K562 (cell line): ENCODE results near the gene MAP3K14. TPM values are rescaled to one million over a fixed set of nuclear protein-coding genes. Genes with fewer than 3 reads are reported as not detected.

Experiments
- EP300 ChIP-seq: IDR thresholded peaks from 2 replicates; pipeline ENCODE4 v1.6.1; 2012; ENCODE audit warnings: low read length, improper control_type of control experiment
- FOXK1 ChIP-seq: sonication (generic); formaldehyde crosslinking; IDR thresholded peaks from 2 replicates; pipeline ENCODE4 v1.8.0; 2022; ENCODE audit warnings: missing genetic modification reagents, mild to moderate bottlenecking, borderline replicate concordance
- KLF10 ChIP-seq: fragments of 250-450 bp; sonication (Bioruptor Pico); IDR thresholded peaks from 2 replicates; pipeline ENCODE4 v1.6.1; 2021; ENCODE audit warnings: matching md5 sums
- LEF1 ChIP-seq: fragments of 450-650 bp; IDR thresholded peaks from 2 replicates; pipeline ENCODE4 v1.6.1; 2016; ENCODE audit warnings: mild to moderate bottlenecking
- MYNN ChIP-seq, 2 experiments: sonication (generic); formaldehyde crosslinking in 1 of 2; IDR thresholded peaks; 2 replicates each; pipeline versions ENCODE4 v1.5.0 to v1.6.1; 2016 to 2020; ENCODE audit warnings: antibody characterized with exemption in 1 of 2, missing genetic modification reagents in 1 of 2
- PCBP2 ChIP-seq: fragments of 200-400 bp; formaldehyde crosslinking; IDR thresholded peaks from 2 replicates; pipeline ENCODE4 v1.6.1; 2018; ENCODE audit warnings: low read length, low read depth, mild to moderate bottlenecking, moderate library complexity; ENCODE audit not compliant: poor library complexity, severe bottlenecking
- SMARCA4 ChIP-seq: fragments of 450-650 bp; IDR thresholded peaks from 2 replicates; pipeline ENCODE4 v1.6.1; 2016
- TARDBP ChIP-seq: fragments of 450-650 bp; IDR thresholded peaks from 2 replicates; pipeline ENCODE4 v1.6.1; 2016
- ZBTB2 ChIP-seq: fragments of 450-650 bp; IDR thresholded peaks from 2 replicates; pipeline ENCODE4 v1.6.1; 2016; ENCODE audit warnings: antibody characterized with exemption
- ZNF140 ChIP-seq: fragments of 250-450 bp; sonication (Bioruptor Pico); IDR thresholded peaks from 2 replicates; pipeline ENCODE4 v1.8.0; 2021; ENCODE audit warnings: moderate library complexity, mild to moderate bottlenecking, inconsistent platforms
- polyA plus RNA-seq, 8 experiments: library from polyadenylated mRNA; depleted of rRNA in 4 of 8; stranded (reverse) in 5 of 8; unstranded in 3 of 8; fragments of >200 nt; fragmentation: Nextera tagmentation in 2 of 8; fragmentation: Illumina TruSeq in 1 of 8; extraction: Ambion mirVana in 2 of 8; extraction: Trizol in 1 of 8; gene quantifications; 2 replicates each; pipeline versions ENCODE4 v1.2.1 to v1.2.3, GENCODE V29; 2011 to 2014; ENCODE audit warnings: inconsistent platforms in 1 of 8, missing spikeins in 1 of 8
- total RNA-seq, 7 experiments: library from RNA; depleted of rRNA in 6 of 7; stranded (reverse); fragments of >200 nt in 6 of 7; fragmentation: Illumina TruSeq in 2 of 7; extraction: Trizol in 2 of 7; gene quantifications; 2 replicates each; pipeline versions ENCODE4 v1.2.1 to v1.2.3, GENCODE V29; 2011 to 2021; ENCODE audit warnings: low replicate concordance in 1 of 7
- TF ChIP-seq, protein P1 (sequence below): fragments of 250-450 bp; sonication (Bioruptor Pico); IDR thresholded peaks from 2 replicates; pipeline ENCODE4 v1.4.0; 2020; ENCODE audit warnings: mild to moderate bottlenecking, moderate library complexity
- TF ChIP-seq, protein P2 (sequence below): fragments of 450-650 bp; IDR thresholded peaks from 2 replicates; pipeline ENCODE4 v1.6.1; 2014; ENCODE audit warnings: low read depth, mild to moderate bottlenecking, moderate library complexity, borderline replicate concordance
- TF ChIP-seq, protein P3 (sequence below): IDR thresholded peaks from 2 replicates; pipeline ENCODE4 v1.6.1; 2011; ENCODE audit not compliant: insufficient read length; ENCODE audit errors: extremely low read depth
- TF ChIP-seq, protein P4 (sequence below), 2 experiments: fragments of 450-650 bp; IDR thresholded peaks; 2 replicates each; pipeline ENCODE4 v1.6.1; 2018; ENCODE audit warnings: mild to moderate bottlenecking in 2 of 2, low read depth in 1 of 2; ENCODE audit not compliant: partially characterized antibody in 2 of 2
- TF ChIP-seq, protein P5 (sequence below): sonication (generic); formaldehyde crosslinking; IDR thresholded peaks from 2 replicates; pipeline ENCODE4 v1.9.0; 2022; ENCODE audit warnings: mild to moderate bottlenecking, missing genetic modification reagents

MAP3K14 gene
- total and polyA plus RNA-seq, 9 of the 15 experiments (the other 6 are each of a cell fraction or from before 2014, with no cell fraction given) = 0.45 to 8.7 (median 3.2) TPM

DNA sequence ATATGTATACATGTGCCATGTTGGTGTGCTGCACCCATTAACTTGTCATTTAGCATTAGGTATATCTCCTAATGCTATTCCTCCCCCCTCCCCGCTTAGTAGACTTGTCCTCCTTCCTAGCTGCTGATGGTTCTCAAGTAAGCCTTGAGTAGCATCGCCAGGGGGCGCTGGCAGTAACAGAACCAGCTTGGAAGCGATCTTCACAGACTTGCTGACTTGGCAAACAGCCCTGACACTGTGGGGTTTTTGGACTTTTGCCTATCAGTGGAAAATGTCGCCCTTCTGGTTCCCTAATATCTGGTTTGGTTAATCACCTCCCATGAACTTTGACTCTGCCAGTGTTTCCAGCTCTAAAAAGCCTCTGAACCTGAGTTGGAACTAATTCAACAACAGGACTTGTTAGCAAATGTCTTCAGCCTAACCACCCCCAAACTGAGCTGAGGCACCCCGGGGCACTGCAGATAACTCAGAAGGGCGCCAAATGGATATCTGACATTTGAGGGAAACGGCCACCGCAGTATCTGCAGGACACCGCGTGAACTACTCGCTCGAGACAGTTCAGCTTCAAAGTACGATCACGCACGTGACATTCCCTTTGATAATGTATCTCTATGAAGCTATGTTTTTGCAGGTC, 39.5 kb downstream of the MAP3K14 start (continued):
- TF ChIP-seq, protein P1, sequence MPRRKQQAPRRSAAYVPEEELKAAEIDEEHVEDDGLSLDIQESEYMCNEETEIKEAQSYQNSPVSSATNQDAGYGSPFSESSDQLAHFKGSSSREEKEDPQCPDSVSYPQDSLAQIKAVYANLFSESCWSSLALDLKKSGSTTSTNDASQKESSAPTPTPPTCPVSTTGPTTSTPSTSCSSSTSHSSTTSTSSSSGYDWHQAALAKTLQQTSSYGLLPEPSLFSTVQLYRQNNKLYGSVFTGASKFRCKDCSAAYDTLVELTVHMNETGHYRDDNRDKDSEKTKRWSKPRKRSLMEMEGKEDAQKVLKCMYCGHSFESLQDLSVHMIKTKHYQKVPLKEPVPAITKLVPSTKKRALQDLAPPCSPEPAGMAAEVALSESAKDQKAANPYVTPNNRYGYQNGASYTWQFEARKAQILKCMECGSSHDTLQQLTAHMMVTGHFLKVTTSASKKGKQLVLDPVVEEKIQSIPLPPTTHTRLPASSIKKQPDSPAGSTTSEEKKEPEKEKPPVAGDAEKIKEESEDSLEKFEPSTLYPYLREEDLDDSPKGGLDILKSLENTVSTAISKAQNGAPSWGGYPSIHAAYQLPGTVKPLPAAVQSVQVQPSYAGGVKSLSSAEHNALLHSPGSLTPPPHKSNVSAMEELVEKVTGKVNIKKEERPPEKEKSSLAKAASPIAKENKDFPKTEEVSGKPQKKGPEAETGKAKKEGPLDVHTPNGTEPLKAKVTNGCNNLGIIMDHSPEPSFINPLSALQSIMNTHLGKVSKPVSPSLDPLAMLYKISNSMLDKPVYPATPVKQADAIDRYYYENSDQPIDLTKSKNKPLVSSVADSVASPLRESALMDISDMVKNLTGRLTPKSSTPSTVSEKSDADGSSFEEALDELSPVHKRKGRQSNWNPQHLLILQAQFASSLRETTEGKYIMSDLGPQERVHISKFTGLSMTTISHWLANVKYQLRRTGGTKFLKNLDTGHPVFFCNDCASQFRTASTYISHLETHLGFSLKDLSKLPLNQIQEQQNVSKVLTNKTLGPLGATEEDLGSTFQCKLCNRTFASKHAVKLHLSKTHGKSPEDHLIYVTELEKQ = no peak
- TF ChIP-seq, protein P2, sequence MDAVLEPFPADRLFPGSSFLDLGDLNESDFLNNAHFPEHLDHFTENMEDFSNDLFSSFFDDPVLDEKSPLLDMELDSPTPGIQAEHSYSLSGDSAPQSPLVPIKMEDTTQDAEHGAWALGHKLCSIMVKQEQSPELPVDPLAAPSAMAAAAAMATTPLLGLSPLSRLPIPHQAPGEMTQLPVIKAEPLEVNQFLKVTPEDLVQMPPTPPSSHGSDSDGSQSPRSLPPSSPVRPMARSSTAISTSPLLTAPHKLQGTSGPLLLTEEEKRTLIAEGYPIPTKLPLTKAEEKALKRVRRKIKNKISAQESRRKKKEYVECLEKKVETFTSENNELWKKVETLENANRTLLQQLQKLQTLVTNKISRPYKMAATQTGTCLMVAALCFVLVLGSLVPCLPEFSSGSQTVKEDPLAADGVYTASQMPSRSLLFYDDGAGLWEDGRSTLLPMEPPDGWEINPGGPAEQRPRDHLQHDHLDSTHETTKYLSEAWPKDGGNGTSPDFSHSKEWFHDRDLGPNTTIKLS = 0 out of 2 replicates have a peak, but pooled peaks have one; percentile 40
- TF ChIP-seq PCBP2 = no peak
- TF ChIP-seq TARDBP = peak; percentile 26; the same call in 1 of the 2 replicates
- peak; percentile 72; the same call in 1 of the 2 replicates for TF ChIP-seq ZBTB2
- 0 out of 2 replicates have a peak, but pooled peaks have one; percentile 11 for TF ChIP-seq EP300
- peak; percentile 48; the same call in 1 of the 2 replicates for TF ChIP-seq SMARCA4
- TF ChIP-seq, protein P3, sequence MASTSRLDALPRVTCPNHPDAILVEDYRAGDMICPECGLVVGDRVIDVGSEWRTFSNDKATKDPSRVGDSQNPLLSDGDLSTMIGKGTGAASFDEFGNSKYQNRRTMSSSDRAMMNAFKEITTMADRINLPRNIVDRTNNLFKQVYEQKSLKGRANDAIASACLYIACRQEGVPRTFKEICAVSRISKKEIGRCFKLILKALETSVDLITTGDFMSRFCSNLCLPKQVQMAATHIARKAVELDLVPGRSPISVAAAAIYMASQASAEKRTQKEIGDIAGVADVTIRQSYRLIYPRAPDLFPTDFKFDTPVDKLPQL = no peak
- no peak for TF ChIP-seq FOXK1 (CRISPR knock-in tag)
- no peak for TF ChIP-seq KLF10 (CRISPR knock-in tag)
- no peak for TF ChIP-seq ZNF140 (CRISPR knock-in tag)
- TF ChIP-seq MYNN (IDR thresholded peaks at IDR 0.05) = peak; percentile 32; the same call in 1 of the 2 replicates
- TF ChIP-seq MYNN (CRISPR knock-in tag; IDR thresholded peaks at IDR 0.05) = no peak
- TF ChIP-seq, protein P4, sequence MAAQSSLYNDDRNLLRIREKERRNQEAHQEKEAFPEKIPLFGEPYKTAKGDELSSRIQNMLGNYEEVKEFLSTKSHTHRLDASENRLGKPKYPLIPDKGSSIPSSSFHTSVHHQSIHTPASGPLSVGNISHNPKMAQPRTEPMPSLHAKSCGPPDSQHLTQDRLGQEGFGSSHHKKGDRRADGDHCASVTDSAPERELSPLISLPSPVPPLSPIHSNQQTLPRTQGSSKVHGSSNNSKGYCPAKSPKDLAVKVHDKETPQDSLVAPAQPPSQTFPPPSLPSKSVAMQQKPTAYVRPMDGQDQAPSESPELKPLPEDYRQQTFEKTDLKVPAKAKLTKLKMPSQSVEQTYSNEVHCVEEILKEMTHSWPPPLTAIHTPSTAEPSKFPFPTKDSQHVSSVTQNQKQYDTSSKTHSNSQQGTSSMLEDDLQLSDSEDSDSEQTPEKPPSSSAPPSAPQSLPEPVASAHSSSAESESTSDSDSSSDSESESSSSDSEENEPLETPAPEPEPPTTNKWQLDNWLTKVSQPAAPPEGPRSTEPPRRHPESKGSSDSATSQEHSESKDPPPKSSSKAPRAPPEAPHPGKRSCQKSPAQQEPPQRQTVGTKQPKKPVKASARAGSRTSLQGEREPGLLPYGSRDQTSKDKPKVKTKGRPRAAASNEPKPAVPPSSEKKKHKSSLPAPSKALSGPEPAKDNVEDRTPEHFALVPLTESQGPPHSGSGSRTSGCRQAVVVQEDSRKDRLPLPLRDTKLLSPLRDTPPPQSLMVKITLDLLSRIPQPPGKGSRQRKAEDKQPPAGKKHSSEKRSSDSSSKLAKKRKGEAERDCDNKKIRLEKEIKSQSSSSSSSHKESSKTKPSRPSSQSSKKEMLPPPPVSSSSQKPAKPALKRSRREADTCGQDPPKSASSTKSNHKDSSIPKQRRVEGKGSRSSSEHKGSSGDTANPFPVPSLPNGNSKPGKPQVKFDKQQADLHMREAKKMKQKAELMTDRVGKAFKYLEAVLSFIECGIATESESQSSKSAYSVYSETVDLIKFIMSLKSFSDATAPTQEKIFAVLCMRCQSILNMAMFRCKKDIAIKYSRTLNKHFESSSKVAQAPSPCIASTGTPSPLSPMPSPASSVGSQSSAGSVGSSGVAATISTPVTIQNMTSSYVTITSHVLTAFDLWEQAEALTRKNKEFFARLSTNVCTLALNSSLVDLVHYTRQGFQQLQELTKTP (IDR thresholded peaks at IDR 0.05; ENCODE audit: low read depth in 1 of 2, partially characterized antibody in 2 of 2) = no peak
- TF ChIP-seq, protein P5, sequence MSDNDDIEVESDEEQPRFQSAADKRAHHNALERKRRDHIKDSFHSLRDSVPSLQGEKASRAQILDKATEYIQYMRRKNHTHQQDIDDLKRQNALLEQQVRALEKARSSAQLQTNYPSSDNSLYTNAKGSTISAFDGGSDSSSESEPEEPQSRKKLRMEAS (CRISPR knock-in tag) = peak; percentile 56; the same call in 1 of the 2 replicates
- 0 out of 2 replicates have a peak, but pooled peaks have one; percentile 29 for TF ChIP-seq LEF1
